Tibial nerve (tissue), 3 donors: ENCODE data around the gene BGN.

Experiments used
- CTCF ChIP-seq, 5 experiments: fragments of 200-600 bp in 3 of 5; fragments of 450-650 bp in 2 of 5; sonication (generic) in 3 of 5; IDR thresholded peaks; one replicate each; pipeline ENCODE4 v1.5.1; 2016 to 2019; ENCODE audit warnings: antibody characterized with exemption in 5 of 5, mild to moderate bottlenecking in 3 of 5, moderate library complexity in 2 of 5
- POLR2A ChIP-seq, 2 donors: fragments of 450-650 bp; IDR thresholded peaks; one replicate each; pipeline ENCODE4 v1.6.1; 2017; ENCODE audit warnings: antibody characterized with exemption in 2 of 2, mild to moderate bottlenecking in 2 of 2, moderate library complexity in 2 of 2

GRCh38 chrX:153495903-153496589 is 1.3 kb downstream of the BGN start:
- TF ChIP-seq CTCF (IDR thresholded peaks at IDR 0.05), result no peak
- no peak for TF ChIP-seq POLR2A (IDR thresholded peaks at IDR 0.05)
